ENCODE measurements around the gene LPAR2. TPM values are rescaled to one million over a fixed set of nuclear protein-coding genes. Genes with fewer than 3 reads are reported as not detected.

The LPAR2 gene
- total and polyA plus RNA-seq, 4 donors: 5.1 to 42.4 (median 19.5) TPM

DNA sequence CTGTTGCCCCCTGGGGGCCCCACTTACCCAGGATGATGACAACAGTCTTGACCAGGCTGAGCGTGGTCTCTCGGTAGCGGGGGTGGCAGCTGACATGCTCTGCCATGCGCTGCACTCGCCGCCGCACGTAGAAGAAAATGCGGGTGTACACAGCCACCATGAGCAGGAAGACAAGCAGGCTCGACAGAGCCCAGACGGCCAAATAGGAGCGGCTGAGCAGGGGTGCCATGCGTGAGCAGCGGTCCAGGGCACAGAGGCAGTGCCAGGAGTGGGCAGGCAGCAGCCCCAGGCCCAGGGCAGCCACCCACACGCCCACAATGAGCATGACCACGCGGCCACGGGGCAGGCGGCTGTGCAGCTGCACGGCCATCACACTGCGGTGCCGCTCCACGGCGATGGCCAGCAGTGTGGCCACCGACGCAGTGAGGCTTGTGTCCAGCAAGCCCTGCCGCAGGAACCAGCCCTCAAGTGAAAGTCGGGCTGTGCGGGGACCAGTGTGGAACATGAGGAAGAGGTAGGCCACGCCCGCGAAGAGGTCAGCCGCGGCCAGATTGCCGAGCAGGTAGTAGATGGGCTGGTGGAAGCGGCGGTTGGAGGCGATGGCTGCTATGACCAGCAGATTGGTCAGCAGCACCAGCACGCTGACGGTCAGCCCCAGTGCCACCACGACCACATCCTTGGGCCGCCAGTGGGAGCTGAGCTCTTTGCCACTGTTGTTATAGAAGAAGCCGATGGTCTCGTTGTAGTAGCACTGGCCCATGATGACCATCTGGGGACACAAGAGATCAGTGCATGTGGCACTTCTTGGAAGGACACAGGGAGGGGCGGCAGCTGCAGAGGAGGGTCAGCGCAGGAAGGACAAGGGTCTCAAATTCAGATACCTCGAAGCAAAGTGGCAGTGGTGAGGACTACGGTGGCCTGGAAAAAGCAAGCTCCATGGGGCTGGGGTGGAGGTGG, 1.2 kb downstream of the LPAR2 start:
- 93 to 94% methylated on average over 48 of the region's 48 CpGs for WGBS, 2 donors
- H3K4me1 ChIP-seq (ENCODE audit: control insufficient read depth in 5 of 5, insufficient read depth in 5 of 5, low read length in 5 of 5): peaks cover 0 to 12% (median 0%) of the 10 kb centered on the region in 5 donors
- no peak for ATAC-seq (ENCODE audit: insufficient read depth, low FRiP score)

DNA sequence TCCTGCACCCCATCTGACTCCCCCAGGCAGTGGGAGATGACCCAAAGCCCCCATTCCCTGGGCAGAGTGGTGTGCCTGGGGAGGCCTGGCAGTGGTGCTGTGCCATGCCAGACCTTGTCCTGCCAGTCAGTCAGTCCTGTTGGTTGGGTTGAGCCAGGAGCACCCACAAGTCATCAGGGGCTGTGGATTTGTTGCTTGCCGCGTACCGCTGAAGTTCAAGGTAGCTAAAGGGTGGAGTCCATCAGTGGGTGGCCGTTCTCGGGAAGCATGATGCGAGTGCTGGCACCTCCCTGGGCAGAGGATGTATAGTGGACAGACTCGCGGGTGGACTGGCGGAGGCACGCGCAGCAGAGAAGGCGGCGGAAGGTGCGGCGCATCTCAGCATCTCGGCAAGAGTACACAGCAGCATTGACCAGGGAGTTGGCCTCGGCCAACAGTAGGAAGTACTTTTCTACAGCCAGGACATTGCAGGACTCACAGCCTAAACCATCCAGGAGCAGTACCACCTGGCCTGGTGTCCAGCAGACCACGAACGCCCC, 3.9 kb downstream of the LPAR2 start:
- 95 to 96% methylated on average over 19 of the region's 19 CpGs for WGBS, 2 donors
- DNase-seq (no peak), ATAC-seq (ENCODE audit: insufficient read depth, low FRiP score) (no peak)
- Histone ChIP-seq H3K9ac (ENCODE audit: insufficient read depth in 1 of 2, low read length in 2 of 2) (no peak overlapping the region), H3K4me1 (ENCODE audit: control insufficient read depth in 5 of 5, insufficient read depth in 5 of 5, low read length in 5 of 5) (peaks cover 0 to 18% (median 4%) of the 10 kb centered on the region in 5 donors), H3K27me3 (ENCODE audit: control insufficient read depth in 3 of 3, insufficient read depth in 3 of 3, low read length in 2 of 3) (no peaks in the 10 kb centered on the region), H3K9me3 (ENCODE audit: control insufficient read depth in 4 of 4, insufficient read depth in 3 of 4, low read length in 3 of 4) (no peaks in the 10 kb centered on the region), H3K36me3 (ENCODE audit: control insufficient read depth in 4 of 4, insufficient read depth in 4 of 4, low read length in 4 of 4) (no peaks in the 10 kb centered on the region), H3K27ac (ENCODE audit: low read depth in 1 of 2, low read length in 1 of 2) (no peak overlapping the region), H3K4me3 (no peak overlapping the region)
- TF ChIP-seq, protein P1, sequence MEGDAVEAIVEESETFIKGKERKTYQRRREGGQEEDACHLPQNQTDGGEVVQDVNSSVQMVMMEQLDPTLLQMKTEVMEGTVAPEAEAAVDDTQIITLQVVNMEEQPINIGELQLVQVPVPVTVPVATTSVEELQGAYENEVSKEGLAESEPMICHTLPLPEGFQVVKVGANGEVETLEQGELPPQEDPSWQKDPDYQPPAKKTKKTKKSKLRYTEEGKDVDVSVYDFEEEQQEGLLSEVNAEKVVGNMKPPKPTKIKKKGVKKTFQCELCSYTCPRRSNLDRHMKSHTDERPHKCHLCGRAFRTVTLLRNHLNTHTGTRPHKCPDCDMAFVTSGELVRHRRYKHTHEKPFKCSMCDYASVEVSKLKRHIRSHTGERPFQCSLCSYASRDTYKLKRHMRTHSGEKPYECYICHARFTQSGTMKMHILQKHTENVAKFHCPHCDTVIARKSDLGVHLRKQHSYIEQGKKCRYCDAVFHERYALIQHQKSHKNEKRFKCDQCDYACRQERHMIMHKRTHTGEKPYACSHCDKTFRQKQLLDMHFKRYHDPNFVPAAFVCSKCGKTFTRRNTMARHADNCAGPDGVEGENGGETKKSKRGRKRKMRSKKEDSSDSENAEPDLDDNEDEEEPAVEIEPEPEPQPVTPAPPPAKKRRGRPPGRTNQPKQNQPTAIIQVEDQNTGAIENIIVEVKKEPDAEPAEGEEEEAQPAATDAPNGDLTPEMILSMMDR (IDR thresholded peaks at IDR 0.05; ENCODE audit: control extremely low read depth, extremely low read depth): no peak

More for the DNA sequence above, 1.2 kb downstream of the LPAR2 start:
- DNase-seq: no peak
- Histone ChIP-seq H3K4me3 (no peak overlapping the region), H3K36me3 (ENCODE audit: control insufficient read depth in 4 of 4, insufficient read depth in 4 of 4, low read length in 4 of 4) (peaks cover 0 to 5% (median 0%) of the 10 kb centered on the region in 4 donors), H3K27me3 (ENCODE audit: control insufficient read depth in 3 of 3, insufficient read depth in 3 of 3, low read length in 2 of 3) (no peaks in the 10 kb centered on the region), H3K9ac (ENCODE audit: insufficient read depth in 1 of 2, low read length in 2 of 2) (peak overlapping the region; percentile 16 to 32), H3K27ac (ENCODE audit: low read depth in 1 of 2, low read length in 1 of 2) (no peak overlapping the region), H3K9me3 (ENCODE audit: control insufficient read depth in 4 of 4, insufficient read depth in 3 of 4, low read length in 3 of 4) (no peaks in the 10 kb centered on the region)
- TF ChIP-seq, protein P1 (IDR thresholded peaks at IDR 0.05; ENCODE audit: control extremely low read depth, extremely low read depth): no peak

DNA sequence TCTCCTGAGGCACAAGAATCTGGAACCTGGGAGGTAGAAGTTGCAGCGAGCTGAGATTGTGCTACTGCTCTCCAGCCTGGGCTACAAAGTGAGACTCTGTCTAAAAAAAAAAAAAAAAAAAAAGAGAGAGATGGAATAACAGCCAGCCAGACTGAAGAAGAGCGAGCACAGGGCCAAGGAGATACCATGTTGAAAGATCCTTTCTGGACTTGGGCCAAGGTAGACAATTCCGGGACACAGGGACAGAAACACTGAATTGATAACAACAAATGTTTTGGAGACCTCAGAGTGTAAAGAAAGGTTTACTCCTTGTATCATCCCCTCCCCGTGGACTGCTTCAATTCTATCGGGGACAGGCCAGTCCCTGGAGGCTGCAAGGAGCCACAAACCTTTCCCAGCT, 4.6 kb downstream of the LPAR2 start:
- Histone ChIP-seq H3K27me3 (ENCODE audit: control insufficient read depth in 3 of 3, insufficient read depth in 3 of 3, low read length in 2 of 3) (no peaks in the 10 kb centered on the region), H3K4me1 (ENCODE audit: control insufficient read depth in 5 of 5, insufficient read depth in 5 of 5, low read length in 5 of 5) (peaks cover 0 to 20% (median 7%) of the 10 kb centered on the region in 5 donors), H3K36me3 (ENCODE audit: control insufficient read depth in 4 of 4, insufficient read depth in 4 of 4, low read length in 4 of 4) (no peaks in the 10 kb centered on the region), H3K9ac (ENCODE audit: insufficient read depth in 1 of 2, low read length in 2 of 2) (no peak overlapping the region), H3K4me3 (no peak overlapping the region), H3K27ac (ENCODE audit: low read depth in 1 of 2, low read length in 1 of 2) (no peak overlapping the region), H3K9me3 (ENCODE audit: control insufficient read depth in 4 of 4, insufficient read depth in 3 of 4, low read length in 3 of 4) (no peaks in the 10 kb centered on the region)
- ATAC-seq (ENCODE audit: insufficient read depth, low FRiP score): no peak
- DNase-seq: no peak
- 86 to 91% methylated on average over 5 of the region's 5 CpGs for WGBS, 2 donors
- TF ChIP-seq, protein P1 (IDR thresholded peaks at IDR 0.05; ENCODE audit: control extremely low read depth, extremely low read depth): no peak

Data from lung (tissue), 12 donors.